ENCODE measurements around the gene IQSEC3.

Gene IQSEC3

DNA sequence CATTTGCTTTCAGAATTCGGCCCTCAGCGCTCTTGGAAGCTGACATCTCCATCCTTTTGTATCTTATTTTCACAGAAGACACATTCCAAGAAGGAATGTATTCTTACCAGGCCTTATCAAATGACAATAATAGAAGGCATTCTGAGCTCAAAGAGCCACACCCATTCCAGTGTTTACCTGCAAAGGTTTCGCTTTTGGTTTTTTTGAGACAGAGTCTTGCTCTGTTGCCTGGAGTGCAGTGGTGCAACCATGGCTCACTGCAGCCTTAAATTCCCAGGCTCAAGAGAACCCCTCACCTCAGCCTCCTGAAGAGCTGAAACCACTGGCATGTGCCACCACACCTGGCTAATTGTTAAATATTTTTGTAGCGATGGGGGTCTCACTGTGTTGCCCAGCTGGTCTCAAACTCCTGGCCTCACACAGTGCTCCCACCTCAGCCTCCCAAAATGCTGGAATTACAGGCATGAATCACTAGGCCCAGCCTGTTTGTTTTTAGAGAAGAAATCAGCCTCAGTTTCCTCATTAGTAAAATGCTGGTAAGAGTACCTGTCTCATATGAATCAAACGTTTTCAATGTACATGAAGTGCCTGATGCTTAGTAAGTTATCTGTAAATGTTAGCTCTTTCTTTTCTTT is 78.2 kb downstream of the IQSEC3 start:
- no peak for DNase-seq

DNA sequence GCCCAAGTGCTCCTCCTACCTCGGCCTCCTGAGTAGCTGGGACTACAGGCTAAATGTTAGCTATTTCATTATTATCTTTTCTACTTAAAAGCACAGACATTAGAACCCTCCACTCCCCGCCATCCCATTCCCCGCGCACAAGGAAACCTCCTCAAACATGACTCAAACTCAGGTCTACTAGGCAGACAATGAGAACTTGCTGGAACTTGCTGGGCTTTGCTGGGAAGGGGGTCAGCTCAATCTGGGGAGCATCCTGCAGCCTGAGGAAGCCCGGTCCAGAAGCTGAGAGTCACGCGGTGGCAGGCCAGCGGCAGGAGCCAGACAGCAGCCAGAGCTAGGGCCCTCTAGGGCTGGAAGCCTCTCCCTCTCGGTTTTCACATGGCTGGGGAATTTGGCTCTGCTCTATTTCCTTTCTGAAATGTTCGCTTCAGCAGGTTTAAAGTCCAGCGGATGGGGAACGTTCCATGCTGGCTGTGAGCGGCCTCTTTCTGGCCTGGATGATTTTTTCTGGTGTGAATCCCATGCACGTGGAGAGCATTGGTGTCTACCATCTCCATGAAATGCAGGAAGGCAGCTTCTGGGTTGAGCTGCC is 78.9 kb downstream of the IQSEC3 start:
- no peak for DNase-seq

DNA sequence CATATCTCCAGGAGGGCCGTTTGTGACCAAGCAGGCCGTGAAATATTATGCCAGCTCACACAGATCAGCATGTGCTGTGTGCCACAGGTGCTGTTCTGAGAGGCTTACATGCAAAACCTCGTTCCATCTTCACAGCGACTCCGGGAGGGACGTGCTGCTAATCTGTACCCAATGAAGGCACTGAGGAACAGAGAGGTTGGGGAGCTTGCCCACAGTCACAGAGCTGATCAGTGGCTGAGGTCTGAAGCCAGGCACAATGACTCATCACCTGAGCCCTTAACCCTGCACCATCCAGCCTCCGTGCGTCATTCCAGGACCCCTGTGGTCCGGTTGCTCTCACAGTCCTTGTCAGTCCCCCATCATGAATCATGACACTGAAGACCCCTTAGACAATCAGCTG is 80.7 kb downstream of the IQSEC3 start:
- no peak for DNase-seq

DNA sequence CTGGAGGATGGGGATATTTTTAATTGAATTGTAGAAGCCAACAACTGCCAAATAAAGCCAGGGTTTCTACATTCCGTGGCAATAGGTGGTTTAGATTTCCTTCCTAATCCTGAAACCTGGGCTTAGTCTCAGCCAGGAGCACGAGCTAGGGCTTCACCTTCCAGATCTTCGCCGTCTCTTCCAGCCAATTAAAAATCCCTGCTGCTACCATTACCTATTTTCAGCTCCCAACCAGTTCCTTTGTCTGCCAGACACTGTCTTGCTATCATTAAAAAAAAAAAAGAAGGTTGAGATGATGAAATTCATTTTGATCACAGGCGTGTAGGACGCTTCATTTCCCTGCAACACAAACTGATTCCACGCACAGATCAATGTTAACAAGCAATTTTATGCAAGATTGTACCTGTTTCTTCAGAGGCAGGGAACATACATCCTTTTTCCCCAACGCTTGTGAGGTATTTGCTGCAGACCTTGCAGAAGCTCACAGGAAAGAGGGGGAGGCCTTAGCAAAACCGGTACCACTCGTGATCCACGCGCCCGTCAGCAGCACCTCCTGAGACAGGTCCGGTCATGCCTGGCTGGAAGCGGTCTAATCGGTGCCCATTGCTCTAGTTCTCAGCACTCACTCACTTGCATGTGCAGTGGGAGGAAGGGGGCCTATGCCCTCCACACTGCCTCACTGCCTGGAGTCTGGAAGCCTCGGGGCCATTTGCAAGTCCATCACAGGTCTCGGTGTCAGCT is 82.3 kb downstream of the IQSEC3 start:
- DNase-seq = no peak

DNA sequence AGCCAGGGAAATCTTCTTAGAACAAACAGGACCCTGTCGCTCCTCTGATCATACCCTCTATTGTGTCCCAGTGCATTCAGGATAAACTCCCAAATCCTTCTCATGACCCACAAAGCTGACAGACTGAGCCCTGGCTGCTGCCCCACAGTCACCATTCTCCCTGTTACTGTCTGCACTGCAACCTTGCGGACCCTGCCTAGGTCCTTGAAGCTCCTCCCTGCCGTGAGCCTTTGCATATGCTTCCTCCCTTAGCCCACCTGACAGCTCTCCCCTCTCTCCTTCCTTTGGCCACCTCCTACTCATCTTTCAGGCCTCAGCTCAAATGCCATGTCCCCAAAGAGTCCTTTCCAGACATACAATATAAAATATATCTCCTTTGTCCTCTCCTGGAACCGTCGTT is 85.0 kb downstream of the IQSEC3 start:
- no peak for DNase-seq

DNA sequence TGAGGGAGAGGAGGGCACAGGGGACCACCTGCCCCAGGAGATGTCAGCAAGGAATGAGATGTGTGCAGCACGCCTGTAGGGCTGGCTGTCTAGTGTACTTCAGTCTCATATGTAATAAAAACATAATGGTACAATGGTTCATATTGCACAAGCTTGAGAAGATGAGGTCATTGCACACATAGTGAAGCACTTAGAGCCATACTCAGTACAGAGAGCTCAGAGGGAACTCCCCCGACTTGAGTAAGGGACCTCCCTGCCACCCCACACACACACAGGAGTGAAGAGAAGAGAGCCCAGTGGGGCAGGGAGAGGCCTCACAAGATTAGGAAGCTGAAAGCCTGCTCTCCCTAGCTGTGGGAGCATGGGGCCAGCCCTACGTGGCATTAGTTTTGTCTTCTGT is 85.9 kb downstream of the IQSEC3 start:
- no peak for DNase-seq

DNA sequence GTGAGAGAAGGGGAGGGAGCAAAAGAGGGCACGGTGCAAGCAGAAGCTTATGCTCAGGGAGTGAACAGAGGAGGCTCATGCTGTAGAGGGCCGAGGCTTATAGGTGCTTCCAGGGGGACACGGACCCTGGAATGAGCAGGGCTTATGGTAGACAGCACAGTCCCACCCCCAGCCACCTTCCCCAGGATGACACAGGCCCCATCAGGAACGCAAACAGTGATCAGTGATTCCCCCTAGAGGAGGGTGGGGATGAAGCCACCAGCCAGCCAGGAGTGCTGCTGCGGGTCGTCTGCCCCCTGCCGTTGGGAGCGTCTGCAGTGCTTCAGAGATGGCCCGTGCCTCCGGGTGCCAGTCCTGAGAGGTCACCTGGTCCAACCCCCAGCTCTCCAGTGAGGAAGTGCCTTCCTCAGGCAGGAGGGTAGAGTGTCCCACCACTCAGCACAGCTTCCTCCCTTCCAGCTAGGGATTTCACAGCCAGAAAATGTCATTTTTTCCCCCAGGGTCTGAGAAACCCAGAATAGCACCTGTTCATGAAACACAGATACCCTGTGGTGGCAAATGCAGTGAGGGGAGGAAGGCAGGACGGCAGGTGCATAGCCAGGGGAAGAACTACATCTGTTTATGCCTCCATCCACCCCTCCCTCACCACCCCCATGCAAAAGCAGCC is 86.6 kb downstream of the IQSEC3 start:
- DNase-seq = peak; percentile 65 to 67

DNA sequence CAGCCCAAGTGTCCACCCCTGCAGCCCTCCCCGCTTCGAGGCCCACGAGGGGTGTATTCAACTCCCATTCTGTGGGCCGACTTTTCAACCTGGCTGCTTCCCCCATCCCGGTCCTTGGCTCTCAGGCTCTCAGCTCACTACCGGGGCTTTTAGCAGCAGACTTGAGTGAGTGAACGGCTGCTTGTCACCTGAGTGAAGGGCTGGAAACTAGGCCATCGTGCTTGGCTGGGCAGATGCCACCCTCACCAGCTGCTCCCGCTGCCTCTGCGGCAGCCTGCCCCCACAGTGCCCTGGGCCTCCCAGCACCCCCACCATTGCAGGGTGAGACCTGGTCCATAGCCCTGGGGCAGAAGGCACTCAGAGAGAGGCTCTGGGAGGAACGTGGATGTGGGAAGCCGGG is 87.5 kb downstream of the IQSEC3 start:
- no peak for DNase-seq

DNA sequence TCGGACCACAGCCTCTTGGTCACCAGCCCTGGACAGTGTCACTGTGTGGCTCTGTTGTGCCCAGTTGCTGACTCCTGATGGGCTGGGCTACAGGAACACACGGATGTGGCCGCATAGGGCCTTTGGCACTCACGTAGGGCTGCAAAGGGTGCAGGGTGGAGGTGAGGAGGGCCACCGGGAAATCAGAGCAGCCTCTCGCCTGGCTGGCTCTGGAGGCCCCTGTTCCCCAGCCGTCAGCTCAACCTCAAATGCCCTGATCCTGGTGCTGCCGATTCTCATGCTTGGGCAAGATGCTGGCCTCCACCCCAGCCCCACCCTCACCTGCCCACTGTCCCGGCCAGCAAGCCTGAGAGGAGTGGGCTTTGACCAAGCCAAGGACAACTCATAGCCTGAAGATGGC is 88.4 kb downstream of the IQSEC3 start:
- DNase-seq = no peak

DNA sequence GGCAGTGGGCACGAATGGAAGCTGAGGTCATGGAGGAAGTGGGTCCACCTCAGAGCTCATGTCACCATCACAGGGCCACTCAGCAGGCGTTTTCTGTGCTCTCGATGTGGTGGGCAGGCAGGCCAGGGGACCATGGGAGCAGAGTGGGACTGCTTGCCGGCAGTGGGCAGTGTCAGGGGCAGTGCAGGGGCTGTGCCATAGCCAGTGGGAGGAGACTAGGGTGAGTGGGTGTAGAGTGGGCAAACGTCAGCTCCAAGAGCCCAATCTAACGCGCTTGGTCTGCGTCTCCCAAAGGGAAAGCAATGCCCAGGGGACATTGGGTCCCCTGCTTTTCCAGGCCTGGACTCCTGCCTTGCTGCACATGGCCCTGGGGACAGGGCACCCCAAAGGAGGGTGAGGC is 89.1 kb downstream of the IQSEC3 start:
- DNase-seq = no peak

DNA sequence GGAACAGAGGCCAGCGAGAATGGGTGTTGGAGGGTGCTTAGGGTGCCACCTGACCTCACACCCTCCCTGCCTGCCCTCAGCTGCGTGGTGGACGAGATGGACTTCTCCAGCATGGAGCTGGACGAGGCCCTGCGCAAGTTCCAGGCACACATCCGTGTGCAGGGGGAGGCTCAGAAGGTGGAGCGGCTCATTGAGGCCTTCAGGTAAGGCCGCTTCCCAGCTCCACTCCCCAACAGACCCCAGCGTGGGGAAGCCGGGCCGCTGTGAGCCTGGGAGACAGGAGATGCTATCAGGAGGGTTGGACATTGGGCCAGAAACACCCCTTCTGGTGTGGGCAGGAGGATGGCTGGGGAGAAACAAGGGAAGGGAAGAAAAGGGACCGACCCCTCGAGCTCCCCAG is 90.4 kb downstream of the IQSEC3 start:
- DNase-seq = no peak

DNA sequence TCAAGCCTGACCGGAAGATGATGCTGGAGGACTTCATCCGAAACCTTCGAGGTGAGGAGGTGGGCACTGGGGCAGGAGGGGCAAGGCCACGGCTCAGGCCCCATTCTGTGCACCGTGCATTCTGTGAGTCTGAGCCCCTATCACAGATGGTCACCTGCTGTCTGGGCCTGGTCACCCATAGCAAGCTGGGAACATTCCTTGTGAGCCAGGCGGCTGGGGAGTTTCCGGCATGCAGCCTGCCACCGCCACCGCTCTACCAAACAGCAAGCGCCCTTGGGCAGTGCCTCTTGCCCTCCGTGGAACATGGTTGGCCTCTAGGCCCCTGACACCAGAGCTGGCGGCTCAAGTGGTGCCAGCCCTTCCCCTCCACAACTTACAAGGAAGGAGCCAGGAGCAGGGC is 91.1 kb downstream of the IQSEC3 start:
- DNase-seq = no peak

DNA sequence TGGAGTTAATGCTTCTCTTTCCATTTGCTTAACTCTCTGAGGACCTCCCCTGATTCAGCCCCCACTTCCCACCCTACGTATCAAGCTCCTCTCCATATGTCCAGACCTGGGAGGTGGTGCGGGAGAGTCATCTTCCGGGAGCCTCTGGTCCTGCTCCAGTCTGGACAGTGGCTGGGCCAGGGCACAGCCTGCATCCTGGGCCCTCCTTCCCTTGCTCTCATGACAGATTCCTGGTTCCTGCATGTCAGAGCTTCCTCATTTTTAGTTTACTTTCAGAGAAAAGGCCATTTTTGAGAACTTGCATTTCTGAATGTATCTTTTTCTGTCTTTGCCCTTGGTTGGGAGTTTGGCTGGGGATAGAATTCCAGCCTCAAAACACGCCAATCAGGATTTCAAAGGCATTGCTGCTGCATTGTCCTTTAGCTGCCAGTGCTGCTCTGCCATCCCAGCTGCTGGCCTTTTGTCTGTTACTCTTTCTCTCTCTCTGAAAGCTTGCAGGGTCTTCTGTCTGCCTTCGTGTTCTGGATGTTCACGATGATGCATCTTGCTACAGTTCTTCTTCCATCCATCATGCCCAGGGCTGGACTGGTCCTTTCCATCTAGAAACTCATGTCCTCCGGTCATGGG is 92.7 kb downstream of the IQSEC3 start:
- DNase-seq = peak in 1 of 2 experiments; percentile 6

DNA sequence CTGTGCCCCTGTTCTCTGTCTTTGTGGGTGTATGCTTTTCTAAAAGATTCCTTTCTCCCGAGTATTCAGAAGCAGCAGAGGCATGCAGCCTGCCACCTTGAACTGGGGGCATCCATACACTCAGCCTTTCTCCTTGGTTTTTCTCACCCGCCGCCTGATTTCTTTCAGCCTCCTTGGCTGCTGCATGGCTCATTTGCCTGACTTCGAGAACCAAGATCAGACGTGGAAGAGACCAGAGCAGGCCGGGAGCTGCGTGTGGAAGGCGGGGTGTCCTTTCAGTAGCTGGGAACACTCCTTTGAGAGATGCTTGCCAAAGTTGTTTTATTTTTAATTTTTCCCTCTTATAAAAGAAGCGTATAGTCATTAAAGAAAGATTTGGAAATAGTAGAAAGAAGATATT is 94.3 kb downstream of the IQSEC3 start:
- DNase-seq = no peak

DNA sequence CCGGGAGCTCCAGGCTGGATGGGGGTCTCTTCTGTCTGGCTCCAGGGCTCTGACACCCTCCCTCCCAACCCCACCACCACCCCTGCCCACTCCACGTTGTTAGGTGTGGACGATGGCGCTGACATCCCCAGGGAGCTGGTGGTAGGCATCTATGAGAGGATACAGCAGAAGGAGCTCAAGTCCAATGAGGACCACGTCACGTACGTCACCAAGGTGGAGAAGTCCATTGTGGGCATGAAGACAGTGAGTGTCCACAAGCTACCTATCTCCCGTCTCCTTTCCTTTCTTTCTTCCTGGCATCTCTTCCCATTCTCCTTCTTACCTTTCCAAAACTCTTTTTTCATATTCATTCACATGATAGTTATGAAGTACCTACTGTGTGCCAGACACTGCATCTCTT is 95.3 kb downstream of the IQSEC3 start:
- DNase-seq = no peak

DNA sequence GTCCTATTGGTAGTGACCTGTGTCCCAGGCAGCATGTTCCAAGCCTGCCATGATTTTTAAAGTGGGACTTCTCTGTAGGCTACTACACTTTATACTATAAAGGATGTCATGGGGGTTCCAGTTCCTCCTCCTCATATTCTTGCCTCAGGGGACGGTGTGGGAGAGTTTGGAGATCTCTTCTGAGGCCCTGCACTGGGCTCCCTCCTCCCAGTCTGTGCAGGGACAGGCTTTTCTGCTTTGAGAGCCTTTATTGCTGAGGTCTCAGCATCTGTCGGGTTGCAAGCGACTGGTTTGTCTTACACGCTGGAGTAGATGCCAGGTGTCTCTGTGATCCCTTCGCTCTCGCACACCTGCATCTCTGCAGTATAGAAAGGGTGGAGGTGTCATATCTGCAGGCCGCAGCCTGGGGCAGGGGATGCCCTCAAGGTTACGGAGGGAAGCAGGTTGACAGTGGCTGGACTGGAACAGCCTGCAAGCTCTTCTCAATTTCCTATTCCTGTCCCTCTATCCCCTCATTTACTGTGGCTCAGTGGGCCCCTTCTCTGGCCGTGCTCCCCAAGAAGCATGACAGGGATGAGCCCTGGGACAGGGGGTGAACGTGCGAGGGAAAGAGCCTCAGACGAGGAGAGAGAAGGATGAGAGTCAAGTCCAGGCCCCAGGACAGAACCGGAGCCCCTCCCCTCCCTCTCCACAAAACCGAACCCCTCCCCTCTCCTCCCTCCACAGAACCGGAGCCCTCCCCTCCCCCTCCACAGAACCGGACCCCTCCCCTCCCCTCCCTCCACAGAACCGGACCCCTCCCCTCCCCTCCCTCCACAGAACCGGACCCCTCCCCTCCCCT is 96.1 kb downstream of the IQSEC3 start:
- DNase-seq = no peak

DNA sequence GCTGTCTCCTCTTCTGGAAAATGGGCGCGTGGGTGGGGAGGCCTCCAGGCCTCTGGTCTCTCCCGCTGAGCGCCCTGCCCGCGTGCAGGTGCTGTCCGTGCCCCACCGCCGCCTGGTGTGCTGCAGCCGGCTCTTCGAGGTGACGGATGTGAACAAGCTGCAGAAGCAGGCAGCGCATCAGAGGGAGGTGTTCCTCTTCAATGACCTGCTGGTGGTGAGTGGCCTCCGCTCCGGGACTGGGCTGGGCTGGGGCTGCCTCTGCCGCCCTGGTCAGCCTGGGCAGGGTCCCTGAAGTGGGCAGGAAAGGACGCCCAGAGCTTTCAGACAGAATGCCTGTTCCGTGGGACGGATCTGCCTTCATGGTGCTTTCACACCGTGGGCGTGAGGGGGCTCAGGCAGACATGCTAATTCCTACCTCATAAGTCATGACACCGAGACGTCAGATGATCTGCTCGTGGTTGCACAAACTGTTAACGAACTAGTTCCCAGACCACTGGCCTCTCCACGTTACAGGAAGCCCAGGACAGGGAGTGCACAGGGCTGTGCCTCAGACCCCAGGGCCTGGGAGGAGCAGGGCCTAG is 96.9 kb downstream of the IQSEC3 start:
- DNase-seq = no peak

DNA sequence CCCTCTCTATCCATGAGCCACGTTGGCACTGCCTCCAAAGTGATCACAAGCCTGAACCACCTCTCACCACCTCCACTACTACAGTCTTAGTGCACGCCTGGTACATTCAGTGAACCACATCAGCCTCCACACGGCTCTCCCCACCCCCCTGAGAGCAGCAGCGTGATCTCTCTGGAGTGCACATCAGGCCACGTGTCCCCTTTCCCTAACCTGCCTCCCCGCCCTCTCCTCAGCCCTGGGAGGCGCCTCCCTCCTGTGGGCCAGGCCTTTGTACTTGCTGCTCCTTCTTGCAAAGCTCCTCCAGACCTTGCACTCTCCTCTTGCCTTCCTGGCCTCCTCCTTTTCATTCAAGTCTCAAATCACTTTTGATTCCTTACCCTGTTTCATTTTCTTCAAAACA is 97.6 kb downstream of the IQSEC3 start:
- DNase-seq = no peak

DNA sequence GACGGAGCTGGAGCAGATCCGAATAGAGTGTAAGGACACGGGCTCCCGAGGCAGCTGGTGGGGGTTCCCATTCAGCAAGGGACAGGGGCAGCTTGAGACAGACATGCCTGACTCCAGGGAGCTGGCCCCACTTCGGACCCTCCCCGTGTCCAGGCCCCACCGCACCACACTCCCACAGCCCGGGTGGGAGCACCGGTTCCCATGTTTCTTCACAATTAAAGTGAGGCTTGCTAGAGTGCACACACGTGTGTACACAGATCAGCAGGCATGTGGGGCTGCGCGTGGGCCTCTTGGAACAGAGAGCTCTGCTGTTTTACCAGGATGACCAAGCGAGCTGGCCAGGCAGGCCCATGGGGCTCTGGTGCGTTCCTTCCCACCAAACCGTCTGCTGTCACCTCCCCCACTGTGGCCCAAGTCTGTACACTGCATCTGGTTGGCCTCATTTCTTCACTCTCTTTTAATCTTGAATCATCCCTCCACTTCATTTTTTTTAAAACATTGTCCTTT is 99.3 kb downstream of the IQSEC3 start:
- no peak for DNase-seq

DNA sequence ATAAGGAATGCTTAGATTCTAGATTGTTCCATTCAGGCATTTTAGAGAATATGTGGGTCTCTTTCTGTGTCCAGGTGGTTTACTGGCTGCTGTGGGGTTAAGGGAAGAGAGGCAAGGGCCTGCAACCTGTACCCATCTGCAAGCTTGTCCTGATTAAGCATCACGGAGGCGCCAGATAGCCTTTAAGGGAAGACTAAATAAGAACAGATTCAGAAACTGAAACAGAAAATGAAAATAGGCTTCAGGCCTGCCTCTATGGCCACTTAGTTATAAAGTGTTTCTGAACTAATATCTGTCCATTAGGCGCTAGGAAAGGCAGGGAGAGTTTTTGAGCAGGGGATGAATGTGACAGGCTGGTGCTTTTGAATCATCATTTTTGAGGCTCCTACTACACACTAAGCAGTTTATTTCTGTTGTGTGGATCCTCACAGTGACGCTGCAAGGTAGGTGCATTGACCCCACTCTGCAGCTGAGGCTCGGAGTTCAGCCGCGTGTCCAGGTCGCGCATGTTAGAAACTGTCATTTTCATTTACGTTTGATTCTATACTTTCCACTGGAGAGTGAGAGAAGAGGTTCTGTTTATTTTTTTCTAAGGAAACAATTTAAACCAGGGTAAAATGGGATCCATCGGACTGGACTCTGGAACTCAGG is 100.0 kb downstream of the IQSEC3 start:
- DNase-seq = no peak

DNA sequence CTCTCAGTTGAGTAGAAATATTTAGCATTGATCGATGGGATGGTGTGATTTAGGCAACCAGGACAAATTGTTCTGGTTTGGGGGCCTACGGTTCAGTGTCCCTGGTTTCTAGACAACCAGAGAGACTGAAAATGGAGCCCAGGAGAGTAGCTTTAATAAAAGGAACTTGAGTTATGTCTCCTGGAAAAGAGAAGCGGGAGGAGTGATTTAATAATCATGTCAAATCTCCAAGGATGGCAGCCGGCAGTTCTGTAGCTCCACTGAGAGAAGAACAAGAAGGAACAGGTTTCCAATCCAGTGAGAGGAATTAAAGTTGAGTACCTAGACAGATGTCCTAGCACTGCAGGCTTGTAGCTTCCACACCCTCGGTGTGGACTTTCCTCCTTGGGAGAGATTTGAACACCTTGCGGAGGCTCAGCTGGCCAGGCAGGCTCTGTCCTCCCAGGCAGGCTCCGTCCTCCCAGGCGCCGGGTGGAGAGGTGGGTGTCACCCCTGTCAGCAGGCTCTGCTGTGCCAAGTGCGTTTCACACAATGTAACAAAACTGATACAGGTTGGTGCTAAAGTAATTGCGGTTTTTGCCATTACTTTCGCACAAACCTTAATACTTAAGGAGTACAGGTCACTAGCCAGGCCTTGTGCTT is 101.5 kb downstream of the IQSEC3 start:
- DNase-seq = no peak

Measured in Kasumi-1 (cell line).